ENCODE data around the gene SH3BP5L. TPM values are rescaled to one million over a fixed set of nuclear protein-coding genes. Genes with fewer than 3 reads are reported as not detected.

SH3BP5L gene
- total and polyA plus RNA-seq, 10 of the 15 experiments (the other 5 are each of a cell fraction or from before 2014, with no cell fraction given) = 1.1 to 22.8 (median 10.9) TPM

- Histone ChIP-seq H3K9ac (ENCODE audit: control insufficient read depth, insufficient read depth, low read length) (peak overlapping the region; percentile 81), H3K9me3 (replicated peaks; ENCODE audit: control insufficient read depth, insufficient read depth, low read length) (no peaks in the 10 kb centered on the region), H3K36me3 (ENCODE audit: control insufficient read depth in 2 of 2, insufficient read depth in 2 of 2, low read length in 1 of 2) (peaks cover 2 to 13% of the 10 kb centered on the region in 2 experiments; a peak in 3 of 4 replicates), H3K4me2 (ENCODE audit: control insufficient read depth, insufficient read depth) (peak overlapping the region; percentile 97), H2AFZ (ENCODE audit: control insufficient read depth, low read depth, low read length) (peak overlapping the region; percentile 93), H3K4me1 (ENCODE audit: control insufficient read depth, insufficient read depth, low read length) (peaks cover 13% of the 10 kb centered on the region), H3K27me3 (replicated peaks in 1 of 2; ENCODE audit: control insufficient read depth in 2 of 2, insufficient read depth in 2 of 2, low read length in 1 of 2) (no peaks in the 10 kb centered on the region), H3K79me2 (ENCODE audit: control insufficient read depth, insufficient read depth, low read length) (peaks cover 35% of the 10 kb centered on the region), H3K27ac (ENCODE audit: control insufficient read depth, insufficient read depth) (peak overlapping the region; percentile 98), H3K4me3 (peak overlapping the region; percentile 79), H4K20me1 (ENCODE audit: control insufficient read depth, insufficient read depth) (no peaks in the 10 kb centered on the region)
- BruUV-seq (replicated peaks) = no TSS peak
- ATAC-seq (no peak), DNase-seq (ENCODE audit: low read depth, low spot score) (no peak), FAIRE-seq (no peak)
- no peak for TF ChIP-seq SMAD1 (IDR thresholded peaks at IDR 0.05; ENCODE audit: low read depth, partially characterized antibody)
- no peak for TF ChIP-seq PBX3 (IDR thresholded peaks at IDR 0.05; ENCODE audit: insufficient replicate concordance, low read depth, low read length)
- TF ChIP-seq CHD2 (IDR thresholded peaks at IDR 0.05; ENCODE audit: borderline replicate concordance, low read depth, low read length) = no peak
- TF ChIP-seq TCF7 (IDR thresholded peaks at IDR 0.05; ENCODE audit: borderline replicate concordance) = no peak
- no peak for TF ChIP-seq ETV6 (conservative IDR thresholded peaks at IDR 0.05 in 1 of 2, IDR thresholded peaks at IDR 0.05 in 1 of 2; ENCODE audit: borderline replicate concordance in 1 of 2, low read depth in 1 of 2)
- TF ChIP-seq ZBTB33 (IDR thresholded peaks at IDR 0.05) = no peak
- no peak for TF ChIP-seq RFX5 (IDR thresholded peaks at IDR 0.05; ENCODE audit: low read depth, low read length)
- no peak for TF ChIP-seq YY1 (IDR thresholded peaks at IDR 0.05; ENCODE audit: low read depth, low read length)
- TF ChIP-seq PAX5 (IDR thresholded peaks at IDR 0.05; ENCODE audit: borderline replicate concordance, low read depth, low read length) = no peak
- no peak for TF ChIP-seq RUNX3 (IDR thresholded peaks at IDR 0.05; ENCODE audit: low read length)
- no peak for TF ChIP-seq TCF3 (IDR thresholded peaks at IDR 0.05; ENCODE audit: borderline replicate concordance, insufficient read depth, low read depth, low read length)
- TF ChIP-seq ZNF217 (IDR thresholded peaks at IDR 0.05) = no peak
- TF ChIP-seq PML (IDR thresholded peaks at IDR 0.05; ENCODE audit: low read length) = no peak
- no peak for TF ChIP-seq NFYA (IDR thresholded peaks at IDR 0.05; ENCODE audit: borderline replicate concordance, low read depth, low read length)
- no peak for TF ChIP-seq CBFB (IDR thresholded peaks at IDR 0.05; ENCODE audit: low read depth)
- TF ChIP-seq SKIL (IDR thresholded peaks at IDR 0.05; ENCODE audit: low read depth, poor library complexity, severe bottlenecking) = no peak
- TF ChIP-seq NFYB (IDR thresholded peaks at IDR 0.05; ENCODE audit: insufficient read depth, low read depth, low read length) = no peak
- TF ChIP-seq IRF3 (IDR thresholded peaks at IDR 0.05) = no peak
- intact Hi-C loops (cut with micrococcal nuclease; ENCODE audit: unreplicated experiment) (no loop called here), in situ Hi-C loops (cut with MboI) (no loop called here)
- RAD21 ChIA-PET (ENCODE audit: unreplicated experiment) = interaction anchor here (1.0 to 4.4 kb wide), 8 partner anchors 13 to 137 kb away, joined by 3 to 46 read pairs (median 10); partner anchors contain the start of genes ZNF672 and ZNF692
- POLR2A ChIA-PET = interaction anchor here (0.6 to 5.2 kb wide), 6 partner anchors 13 to 134 kb away, joined by 3 to 83 read pairs (median 5); partner anchors contain the start of genes ZNF672 and ZNF692
- SMC1A ChIA-PET (ENCODE audit: uncharacterized antibody, unreplicated experiment) = interaction anchor here (2.9 to 4.8 kb wide), 2 partner anchors 13 to 19 kb away, joined by 12 to 48 read pairs; partner anchors contain the start of gene ZNF672
- CTCF ChIA-PET = interaction anchor here (0.8 to 5.2 kb wide), 4 partner anchors 12 to 81 kb away, joined by 5 to 79 read pairs (median 10); partner anchors contain the start of genes PGBD2, ZNF672 and ZNF692
- WGBS (ENCODE audit: insufficient coverage, insufficient replicate concordance, low lambda C conversion rate, missing lambda C conversion rate) = 20% methylated on average over 10 of the region's 10 CpGs
Measured at GRCh38 chr1:248825136-248825535, 579 bp downstream of the SH3BP5L start.
